H9 (cell line): ENCODE measurements around the gene HERPUD2. TPM values are rescaled to one million over a fixed set of nuclear protein-coding genes. Genes with fewer than 3 reads are reported as not detected.

Experiments
- DNase-seq: peaks from one replicate; pipeline ENCODE4 v3.0.0-alpha.2; 2017
- H2AFZ ChIP-seq: one replicate; pipeline ENCODE4 v1.6.1; 2013; ENCODE audit warnings: mild to moderate bottlenecking, low read length, control low read depth, moderate library complexity
- H2AK5ac ChIP-seq: 2 replicates; pipeline ENCODE4 v1.6.1; 2013; ENCODE audit warnings: low read length, control low read depth, mixed read lengths; ENCODE audit not compliant: insufficient read length
- H2BK120ac ChIP-seq: one replicate; pipeline ENCODE4 v1.6.1; 2013; ENCODE audit warnings: low read depth, mild to moderate bottlenecking, low read length, control low read depth, inconsistent platforms; ENCODE audit not compliant: poor library complexity, severe bottlenecking
- H2BK12ac ChIP-seq: 2 replicates; pipeline ENCODE4 v1.6.1; 2013; ENCODE audit warnings: low read length, control low read depth, mixed read lengths, low read depth; ENCODE audit not compliant: insufficient read length
- H2BK15ac ChIP-seq: 2 replicates; pipeline ENCODE4 v1.6.1; 2013; ENCODE audit warnings: low read depth, low read length, control low read depth
- H2BK20ac ChIP-seq: one replicate; pipeline ENCODE4 v1.6.1; 2013; ENCODE audit warnings: low read depth, mild to moderate bottlenecking, low read length, control low read depth, inconsistent platforms; ENCODE audit not compliant: poor library complexity, severe bottlenecking
- H2BK5ac ChIP-seq: 2 replicates; pipeline ENCODE4 v1.6.1; 2013; ENCODE audit warnings: low read length, control low read depth, mixed read lengths; ENCODE audit not compliant: insufficient read length
- H3K14ac ChIP-seq: 2 replicates; pipeline ENCODE4 v1.6.1; 2013; ENCODE audit warnings: low read length, control low read depth; ENCODE audit not compliant: insufficient read depth
- H3K18ac ChIP-seq: 2 replicates; pipeline ENCODE4 v1.6.1; 2013; ENCODE audit warnings: low read depth, mild to moderate bottlenecking, mixed read lengths, low read length, control low read depth; ENCODE audit not compliant: insufficient read length
- H3K23ac ChIP-seq: 2 replicates; pipeline ENCODE4 v1.6.1; 2013; ENCODE audit warnings: low read length, control low read depth, mixed read lengths, low read depth; ENCODE audit not compliant: insufficient read length
- H3K23me2 ChIP-seq: 2 replicates; pipeline ENCODE4 v1.6.1; 2013; ENCODE audit warnings: low read depth, mild to moderate bottlenecking, mixed read lengths, low read length, control low read depth; ENCODE audit not compliant: insufficient read length, poor library complexity, severe bottlenecking
- H3K27ac ChIP-seq: 2 replicates; pipeline ENCODE4 v1.5.1; 2013; ENCODE audit warnings: low read length, control low read depth, mixed read lengths, low read depth; ENCODE audit not compliant: insufficient read length
- H3K27me3 ChIP-seq: 2 replicates; pipeline ENCODE4 v1.6.1; 2013; ENCODE audit warnings: low read length, control low read depth, inconsistent platforms; ENCODE audit not compliant: insufficient read depth
- H3K4ac ChIP-seq: 2 replicates; pipeline ENCODE4 v1.6.1; 2013; ENCODE audit warnings: low read depth, mild to moderate bottlenecking, control low read depth, inconsistent platforms, low read length, moderate library complexity
- H3K4me1 ChIP-seq: 2 replicates; pipeline ENCODE4 v1.6.1; 2013; ENCODE audit warnings: low read length, control low read depth, inconsistent platforms; ENCODE audit not compliant: insufficient read depth
- H3K4me2 ChIP-seq: 2 replicates; pipeline ENCODE4 v1.6.1; 2013; ENCODE audit warnings: low read length, control low read depth, mixed read lengths; ENCODE audit not compliant: insufficient read length, insufficient read depth
- H3K56ac ChIP-seq: 2 replicates; pipeline ENCODE4 v1.6.1; 2013; ENCODE audit warnings: low read depth, mild to moderate bottlenecking, mixed read lengths, low read length, control low read depth; ENCODE audit not compliant: insufficient read length
- H3K79me1 ChIP-seq: 2 replicates; pipeline ENCODE4 v1.6.1; 2013; ENCODE audit warnings: low read depth, mild to moderate bottlenecking, moderate library complexity, low read length, control low read depth, inconsistent platforms; ENCODE audit not compliant: insufficient read depth, poor library complexity, severe bottlenecking
- H3K79me2 ChIP-seq: 2 replicates; pipeline ENCODE4 v1.6.1; 2013; ENCODE audit warnings: low read length, control low read depth, inconsistent platforms; ENCODE audit not compliant: insufficient read depth
- H3K9ac ChIP-seq: 2 replicates; pipeline ENCODE4 v1.6.1; 2013; ENCODE audit warnings: low read length, control low read depth, mixed read lengths; ENCODE audit not compliant: insufficient read length; ENCODE audit errors: extremely low read depth
- H3K9me3 ChIP-seq: one replicate; pipeline ENCODE4 v1.6.1; 2013; ENCODE audit warnings: low read depth, low read length, inconsistent platforms; ENCODE audit not compliant: control insufficient read depth
- H3T11ph ChIP-seq: one replicate; pipeline ENCODE4 v1.6.1; 2013; ENCODE audit warnings: mild to moderate bottlenecking, low read length, control low read depth, inconsistent platforms
- H4K20me1 ChIP-seq: one replicate; pipeline ENCODE4 v1.6.1; 2013; ENCODE audit not compliant: control insufficient read depth, insufficient read length, insufficient read depth
- H4K5ac ChIP-seq: 2 replicates; pipeline ENCODE4 v1.6.1; 2013; ENCODE audit warnings: low read depth, mild to moderate bottlenecking, mixed read lengths, low read length, control low read depth; ENCODE audit not compliant: insufficient read length
- H4K8ac ChIP-seq: replicated peaks from 2 replicates; pipeline ENCODE4 v1.6.1; 2013; ENCODE audit warnings: low read length, control low read depth, mixed read lengths, low read depth; ENCODE audit not compliant: insufficient read length
- H4K91ac ChIP-seq: 2 replicates; pipeline ENCODE4 v1.6.1; 2013; ENCODE audit warnings: low read depth, mild to moderate bottlenecking, moderate library complexity, mixed read lengths, low read length, control low read depth; ENCODE audit not compliant: insufficient read length
- H3K27ac Mint-ChIP-seq, 3 experiments: 2 replicates in 2 of 3; 3 replicates in 1 of 3; pipeline ENCODE4 v1.8.0; 2020 to 2021; ENCODE audit warnings: mixed read lengths in 3 of 3, mild to moderate bottlenecking in 1 of 3, moderate library complexity in 1 of 3
- H3K27me3 Mint-ChIP-seq: 2 replicates; pipeline ENCODE4 v1.8.0; 2021; ENCODE audit warnings: low read depth, mild to moderate bottlenecking, moderate library complexity, mixed read lengths
- H3K36me3 Mint-ChIP-seq, 3 experiments: 2 replicates in 2 of 3; 3 replicates in 1 of 3; pipeline ENCODE4 v1.8.0; 2020 to 2021; ENCODE audit warnings: low read depth in 3 of 3, mixed read lengths in 3 of 3; ENCODE audit not compliant: insufficient read depth in 1 of 3
- H3K4me1 Mint-ChIP-seq, 2 experiments: 2 replicates each; pipeline ENCODE4 v1.8.0; 2020; ENCODE audit warnings: mixed read lengths in 2 of 2
- H3K4me3 Mint-ChIP-seq, 2 experiments: 2 replicates in 1 of 2; 3 replicates in 1 of 2; pipeline ENCODE4 v1.8.0; 2020 to 2021; ENCODE audit warnings: mild to moderate bottlenecking in 2 of 2, mixed read lengths in 2 of 2, moderate library complexity in 1 of 2
- H3K9me3 Mint-ChIP-seq, 2 experiments: 2 replicates in 1 of 2; 3 replicates in 1 of 2; pipeline ENCODE4 v1.8.0; 2020; ENCODE audit warnings: mild to moderate bottlenecking in 2 of 2, mixed read lengths in 2 of 2, moderate library complexity in 1 of 2
- CTCF ChIP-seq: fragments of 200-600 bp; sonication (generic); conservative IDR thresholded peaks from 3 replicates; pipeline ENCODE4 v1.8.0; 2021; ENCODE audit warnings: antibody characterized with exemption, mild to moderate bottlenecking
- WGBS: extraction: QIAGEN DNeasy Blood & Tissue Kit; methylation state at CpG from one replicate; pipeline ENCODE4 v1.1.7; 2013; ENCODE audit warnings: missing lambda C conversion rate, low lambda C conversion rate, mixed read lengths; ENCODE audit not compliant: insufficient read length; ENCODE audit errors: extremely low coverage; 5-methylcytosine and 5-hydroxymethylcytosine counted together
- total RNA-seq: library from RNA; stranded (reverse); gene quantifications from 2 replicates; pipeline ENCODE4 v1.2.1, GENCODE V29; 2021

The HERPUD2 gene
- total RNA-seq, 1 experiment from 2014 or later = 17.0 TPM

DNA sequence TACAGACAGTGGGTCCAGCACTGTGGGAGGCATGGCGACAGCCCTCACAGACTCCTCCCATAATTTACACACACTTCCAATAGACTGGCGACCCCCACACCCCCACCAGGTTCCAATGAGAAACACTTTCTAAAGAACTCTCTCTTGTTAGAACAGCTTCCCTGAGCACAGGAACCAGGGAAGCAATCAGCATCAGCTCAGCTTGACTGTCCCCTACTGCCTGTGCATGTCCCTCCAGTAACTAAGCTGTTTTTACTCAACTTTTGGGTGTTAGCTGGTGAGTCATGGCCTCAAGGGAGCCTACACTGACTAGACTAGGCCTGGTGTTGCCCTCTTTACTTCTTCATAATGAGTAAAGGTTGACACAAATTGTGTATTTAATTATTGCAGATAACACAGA lies 32.6 kb upstream of the HERPUD2 start:
- no peak for DNase-seq
- WGBS = no CpG with 5 or more reads among the region's 2 CpGs
- no peak overlapping the region for H4K91ac ChIP-seq
- H3K27ac ChIP-seq = no peak overlapping the region
- no peak for TF ChIP-seq CTCF
- no peaks in the 10 kb centered on the region for H3K79me1 ChIP-seq
- H3K9ac ChIP-seq = no peak overlapping the region
- no peaks in the 10 kb centered on the region for H3K79me2 ChIP-seq
- no peak overlapping the region for H2BK12ac ChIP-seq
- Mint-ChIP-seq H3K9me3 (peaks cover 0 to 6% of the 10 kb centered on the region in 2 experiments; a peak in 1 of 5 replicates), H3K36me3 (no peaks in the 10 kb centered on the region), H3K4me3 (no peak overlapping the region), H3K4me1 (peaks cover 2 to 3% of the 10 kb centered on the region in 2 experiments; a peak in 1 of 4 replicates), H3K27me3 (no peaks in the 10 kb centered on the region; the same call in 1 of the 2 replicates), H3K27ac (no peak overlapping the region)
- no peaks in the 10 kb centered on the region for H3K9me3 ChIP-seq
- H2AK5ac ChIP-seq = no peak overlapping the region
- H2BK15ac ChIP-seq = no peak overlapping the region
- H2BK20ac ChIP-seq = no peak overlapping the region
- no peaks in the 10 kb centered on the region for H4K20me1 ChIP-seq
- no peaks in the 10 kb centered on the region for H3K4me1 ChIP-seq
- H2BK5ac ChIP-seq = no peak overlapping the region
- H3K23me2 ChIP-seq = no peaks in the 10 kb centered on the region
- H3K4ac ChIP-seq = no peak overlapping the region
- H3K27me3 ChIP-seq = no peaks in the 10 kb centered on the region
- H3K14ac ChIP-seq = no peak overlapping the region
- no peak overlapping the region for H2AFZ ChIP-seq
- no peak overlapping the region for H3K4me2 ChIP-seq
- H4K5ac ChIP-seq = no peak overlapping the region
- no peak overlapping the region for H2BK120ac ChIP-seq
- H3K56ac ChIP-seq = no peak overlapping the region
- H3T11ph ChIP-seq = no peak overlapping the region
- H3K18ac ChIP-seq = no peak overlapping the region
- H4K8ac ChIP-seq = no peak overlapping the region
- no peak overlapping the region for H3K23ac ChIP-seq
